T-helper 22 cell (primary cell): ENCODE results near the gene ZFP62.

Experiments
- DNase-seq: peaks from one replicate; pipeline ENCODE4 v3.0.0-alpha.2; 2020; ENCODE audit warnings: low read depth

ZFP62 gene

GRCh38 chr5:180868960-180869359 lies 7.9 kb upstream of the ZFP62 start:
- peak; percentile 8 for DNase-seq

- DNase-seq: no peak
Measured at GRCh38 chr5:180866985-180867384, 5.9 kb upstream of the ZFP62 start.

- no peak for DNase-seq
Measured at GRCh38 chr5:180865981-180866695, 5.1 kb upstream of the ZFP62 start.

GRCh38 chr5:180862645-180863044 lies 1.6 kb upstream of the ZFP62 start:
- DNase-seq: no peak

GRCh38 chr5:180860273-180860886 lies 696 bp downstream of the ZFP62 start:
- peak; percentile 40 for DNase-seq

- DNase-seq: no peak
Measured at GRCh38 chr5:180858586-180858985, 2.5 kb downstream of the ZFP62 start.

GRCh38 chr5:180853848-180854176 lies 7.3 kb downstream of the ZFP62 start:
- no peak for DNase-seq

- no peak for DNase-seq
Measured at GRCh38 chr5:180853121-180853847, 7.8 kb downstream of the ZFP62 start.

GRCh38 chr5:180852495-180852894 lies 8.6 kb downstream of the ZFP62 start:
- DNase-seq: no peak

- no peak for DNase-seq
Measured at GRCh38 chr5:180850434-180851078, 10.5 kb downstream of the ZFP62 start.

GRCh38 chr5:180849827-180850226 lies 11.2 kb downstream of the ZFP62 start:
- DNase-seq: no peak

GRCh38 chr5:180848878-180849277 lies 12.2 kb downstream of the ZFP62 start:
- no peak for DNase-seq

- DNase-seq: no peak
Measured at GRCh38 chr5:180848265-180848664, 12.8 kb downstream of the ZFP62 start.

- no peak for DNase-seq
Measured at GRCh38 chr5:180847026-180847425, 14.1 kb downstream of the ZFP62 start.

GRCh38 chr5:180844858-180845257 lies 16.2 kb downstream of the ZFP62 start:
- no peak for DNase-seq

- DNase-seq: no peak
Measured at GRCh38 chr5:180844432-180844831, 16.6 kb downstream of the ZFP62 start.

- DNase-seq: no peak
Measured at GRCh38 chr5:180839935-180840334, 21.1 kb downstream of the ZFP62 start.

- DNase-seq: no peak
Measured at GRCh38 chr5:180839227-180839626, 21.8 kb downstream of the ZFP62 start.

- DNase-seq: no peak
Measured at GRCh38 chr5:180837478-180837877, 23.6 kb downstream of the ZFP62 start.

- DNase-seq: no peak
Measured at GRCh38 chr5:180832638-180833068, 28.4 kb downstream of the ZFP62 start.

- peak; percentile 64 for DNase-seq
Measured at GRCh38 chr5:180831139-180832093, 29.7 kb downstream of the ZFP62 start.
